22Rv1 (cell line): Measurements from ENCODE around the gene STRN4.

Experiments
- ZFX ChIP-seq: fragments of 450-650 bp; IDR thresholded peaks from 2 replicates; pipeline ENCODE4 v1.6.1; 2017; ENCODE audit warnings: antibody characterized with exemption, borderline replicate concordance
- TF ChIP-seq, protein P1 (sequence below): fragments of 450-650 bp; IDR thresholded peaks from 2 replicates; pipeline ENCODE4 v1.5.1; 2017; ENCODE audit warnings: mild to moderate bottlenecking

DNA sequence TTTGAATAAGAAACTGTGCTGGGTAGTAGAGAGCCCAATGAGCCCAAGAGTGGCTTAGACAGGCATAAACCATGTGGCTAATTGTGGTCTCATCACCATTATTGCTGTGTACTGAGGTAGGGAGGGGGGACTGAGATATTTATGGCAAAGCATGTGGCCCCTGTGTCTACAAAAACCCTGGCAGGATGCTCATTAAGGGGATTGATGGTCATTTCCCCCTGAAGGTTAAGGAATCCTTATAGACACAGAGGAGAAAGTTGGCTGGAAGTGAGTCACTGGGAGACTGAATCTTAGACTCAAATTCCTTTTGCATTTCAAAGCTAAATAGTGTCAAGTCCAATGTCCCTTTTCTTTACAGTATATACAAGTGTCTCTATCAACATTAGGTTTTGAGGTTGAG, 75.4 kb downstream of the STRN4 start:
- TF ChIP-seq, protein P1, sequence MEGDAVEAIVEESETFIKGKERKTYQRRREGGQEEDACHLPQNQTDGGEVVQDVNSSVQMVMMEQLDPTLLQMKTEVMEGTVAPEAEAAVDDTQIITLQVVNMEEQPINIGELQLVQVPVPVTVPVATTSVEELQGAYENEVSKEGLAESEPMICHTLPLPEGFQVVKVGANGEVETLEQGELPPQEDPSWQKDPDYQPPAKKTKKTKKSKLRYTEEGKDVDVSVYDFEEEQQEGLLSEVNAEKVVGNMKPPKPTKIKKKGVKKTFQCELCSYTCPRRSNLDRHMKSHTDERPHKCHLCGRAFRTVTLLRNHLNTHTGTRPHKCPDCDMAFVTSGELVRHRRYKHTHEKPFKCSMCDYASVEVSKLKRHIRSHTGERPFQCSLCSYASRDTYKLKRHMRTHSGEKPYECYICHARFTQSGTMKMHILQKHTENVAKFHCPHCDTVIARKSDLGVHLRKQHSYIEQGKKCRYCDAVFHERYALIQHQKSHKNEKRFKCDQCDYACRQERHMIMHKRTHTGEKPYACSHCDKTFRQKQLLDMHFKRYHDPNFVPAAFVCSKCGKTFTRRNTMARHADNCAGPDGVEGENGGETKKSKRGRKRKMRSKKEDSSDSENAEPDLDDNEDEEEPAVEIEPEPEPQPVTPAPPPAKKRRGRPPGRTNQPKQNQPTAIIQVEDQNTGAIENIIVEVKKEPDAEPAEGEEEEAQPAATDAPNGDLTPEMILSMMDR, result no peak
- TF ChIP-seq ZFX, result no peak
